GM19372 (cell line): ENCODE measurements around the gene SEMA3A.
"Not testable (repeated sequence)": the region's sequence is repeated elsewhere in the genome, so short reads cannot be mapped to it uniquely, and the experiment has no call there.

Experiments
- ATAC-seq: cut with Tn5 transposase; IDR thresholded peaks from one replicate; pipeline ENCODE4 v1.9.1; 2021; ENCODE audit warnings: mild to moderate bottlenecking, low read depth, moderate library complexity; ENCODE audit not compliant: unreplicated experiment

The SEMA3A gene

DNA sequence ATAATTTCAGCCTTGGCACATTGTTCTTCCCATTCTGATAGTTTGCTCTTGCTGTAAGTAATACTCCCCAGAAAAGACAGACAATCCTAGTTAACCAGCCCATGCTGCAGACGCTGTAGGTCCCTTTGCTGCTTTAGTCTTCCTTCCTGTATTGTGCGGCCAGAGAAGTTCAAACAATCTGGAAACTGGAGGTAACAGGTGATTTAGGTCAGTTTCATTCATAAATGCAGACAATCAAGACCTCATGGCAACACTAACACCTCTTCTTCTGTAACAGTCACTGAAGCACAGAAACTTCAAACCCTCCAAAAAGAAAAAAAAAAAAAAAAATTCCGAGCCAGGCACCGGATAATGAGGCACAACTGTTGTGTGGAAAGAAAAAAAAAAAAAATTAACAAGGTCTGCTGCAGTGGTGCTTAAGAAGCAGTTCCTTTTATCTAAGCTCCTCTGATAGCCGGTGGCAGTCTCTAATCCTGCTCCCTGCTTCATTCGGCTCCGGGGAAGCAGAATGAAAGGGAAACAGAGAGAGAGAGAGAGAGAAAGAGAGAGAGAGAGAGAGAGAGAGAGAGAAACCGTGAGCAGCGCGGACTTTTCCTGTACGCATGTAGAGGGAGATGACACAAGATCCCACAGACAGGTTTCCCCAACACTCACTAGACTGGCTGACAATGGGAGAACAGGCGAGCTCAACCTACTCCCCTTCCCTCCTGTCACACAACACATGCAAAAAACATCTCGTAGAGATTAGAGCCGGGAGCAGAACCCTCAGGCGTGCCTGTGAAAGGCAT, at the start of gene SEMA3A:
TSS of gene SEMA3A (minus strand) at position 306 of the 788 bp plus-strand sequence. CDS start at position 103, 203 bp downstream.
- ATAC-seq = no peak

DNA sequence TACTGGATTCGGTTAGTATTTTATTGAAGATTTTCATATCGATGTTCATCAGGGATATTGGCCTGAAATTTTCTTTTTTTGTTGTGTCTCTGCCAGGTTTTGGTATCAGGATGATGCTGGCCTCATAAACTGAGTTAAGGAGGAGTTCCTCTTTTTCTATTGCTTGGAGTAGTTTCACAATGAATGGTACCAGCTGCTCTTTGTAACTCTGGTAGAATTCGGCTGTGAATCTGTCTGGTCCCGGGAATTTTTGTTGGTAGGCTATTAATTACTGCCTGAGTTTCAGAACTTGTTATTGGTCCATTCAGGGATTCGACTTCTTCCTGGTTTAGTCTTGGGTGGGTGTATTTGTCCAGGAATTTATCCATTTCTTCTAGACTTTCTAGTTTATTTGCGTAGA, 48.4 kb upstream of the SEMA3A start:
- ATAC-seq = not testable (repeated sequence)

DNA sequence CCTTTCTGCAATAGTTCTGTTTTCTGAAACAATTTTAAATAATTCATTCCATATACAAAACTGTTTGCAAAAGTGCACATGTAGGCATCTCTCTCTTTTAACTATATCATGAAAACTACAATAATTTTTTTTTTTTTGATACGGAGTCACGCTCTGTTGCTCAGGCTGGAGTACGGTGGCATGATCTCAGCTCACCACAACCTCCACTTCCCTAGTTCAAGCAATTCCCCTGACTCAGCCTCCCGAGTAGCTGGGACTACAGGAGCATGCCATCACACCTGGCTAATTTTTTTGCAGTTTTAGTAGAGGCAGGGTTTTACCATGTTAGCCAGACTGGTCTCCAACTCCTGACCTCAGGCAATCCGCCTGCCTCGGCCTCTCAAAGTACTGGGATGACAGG, 44.0 kb upstream of the SEMA3A start:
- no peak for ATAC-seq

DNA sequence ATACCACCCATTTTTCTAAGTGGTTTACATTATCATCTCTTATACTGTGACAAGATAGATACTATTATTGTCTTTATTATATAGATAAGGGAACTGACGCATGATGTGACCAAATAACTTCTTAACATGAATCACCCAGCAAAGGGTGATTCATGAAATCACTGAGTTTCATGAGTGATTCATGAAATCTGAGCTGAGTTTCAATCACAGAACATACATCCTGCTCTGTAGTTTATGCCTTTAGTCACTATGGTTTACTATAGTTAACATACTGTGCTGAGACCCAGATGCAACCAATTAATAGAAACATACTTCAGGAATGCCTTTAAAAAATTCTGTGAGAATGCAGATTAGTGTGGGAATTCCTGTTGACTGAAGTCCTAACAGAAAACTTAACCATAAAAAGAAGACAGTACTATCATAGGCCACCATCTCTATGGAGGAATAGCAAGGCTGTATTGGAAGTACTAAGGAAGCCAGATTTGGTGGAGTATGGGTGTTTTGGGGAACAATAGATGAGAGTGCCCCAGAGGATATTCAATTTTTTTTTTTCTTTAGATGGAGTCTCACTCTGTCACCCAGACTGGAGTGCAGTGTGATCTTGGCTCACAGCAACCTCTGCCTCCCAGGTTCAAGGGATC, 43.1 kb upstream of the SEMA3A start:
- no peak for ATAC-seq

DNA sequence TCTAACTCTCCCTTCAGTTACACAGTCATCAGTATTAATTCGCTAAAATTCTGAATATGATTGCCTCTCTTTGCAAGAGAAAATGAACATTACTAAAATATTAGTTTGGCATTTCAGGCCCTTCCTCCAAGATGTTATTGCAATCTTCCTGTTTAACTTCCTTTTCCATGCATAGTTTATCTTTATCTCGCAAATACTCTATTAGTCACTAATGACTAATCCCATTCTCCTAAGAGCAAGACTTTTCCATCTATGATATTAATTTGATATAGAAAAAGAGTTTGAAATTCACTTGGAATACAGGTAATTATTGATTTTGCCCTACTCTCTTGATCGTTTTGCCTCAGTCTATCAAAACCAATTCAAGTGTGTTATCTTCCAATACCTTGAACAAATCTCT, 41.8 kb upstream of the SEMA3A start:
- ATAC-seq = no peak

DNA sequence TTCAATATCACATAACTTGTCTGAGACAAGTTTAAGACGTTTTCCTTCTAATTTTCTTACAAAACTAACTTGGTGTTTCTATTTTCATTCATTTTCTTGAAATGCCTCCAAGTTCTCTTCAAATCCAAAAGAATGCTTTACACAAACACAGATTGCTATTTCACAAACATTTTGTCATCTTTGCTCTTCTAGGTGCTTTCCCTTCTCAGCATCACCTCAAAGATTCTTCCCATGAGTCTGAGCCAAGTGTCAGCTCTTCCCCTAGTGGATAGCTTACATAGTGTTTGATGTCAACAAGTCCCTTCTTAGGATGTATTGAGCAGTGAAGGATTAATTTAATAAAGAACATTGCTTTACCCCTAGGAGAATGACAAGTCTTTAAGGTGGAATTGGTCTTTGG, 38.1 kb upstream of the SEMA3A start:
- no peak for ATAC-seq

DNA sequence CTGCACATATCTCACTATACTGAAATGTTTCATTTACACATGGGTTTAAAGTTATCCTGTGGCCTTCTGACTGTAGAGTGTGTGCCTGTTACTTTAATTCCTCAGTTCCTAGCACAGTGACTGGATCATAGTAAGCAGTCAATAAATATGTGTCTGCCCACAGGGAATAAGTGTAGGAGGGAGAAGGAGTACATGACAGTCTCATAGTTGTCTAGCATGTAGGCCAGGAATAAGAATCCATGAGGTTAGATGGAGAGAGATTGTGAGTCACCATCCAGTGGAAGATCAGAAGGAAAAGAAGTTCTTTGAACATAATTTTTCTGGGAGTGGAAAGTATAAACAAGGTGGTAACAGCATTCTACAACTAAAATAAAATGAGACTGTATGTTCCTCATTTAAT, 36.6 kb upstream of the SEMA3A start:
- ATAC-seq = no peak

DNA sequence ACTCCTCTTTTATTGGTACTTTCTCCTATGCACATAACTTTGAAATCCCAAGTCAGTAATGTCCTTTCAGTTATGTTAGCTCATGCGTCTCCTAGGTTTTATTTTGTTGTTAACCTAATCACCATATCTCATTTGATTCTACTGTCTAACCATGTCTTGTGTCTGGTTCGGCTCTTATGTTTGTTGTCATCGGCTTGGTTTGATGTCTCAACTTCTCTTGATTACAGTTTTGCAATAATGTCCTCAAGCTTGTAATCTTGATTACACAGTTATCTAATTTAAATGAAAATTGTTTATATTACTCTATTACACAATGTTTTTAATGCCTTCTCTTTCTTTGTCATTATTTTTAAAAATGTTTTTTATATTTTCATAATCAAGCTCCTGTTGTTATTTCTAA, 35.9 kb upstream of the SEMA3A start:
- ATAC-seq = no peak

DNA sequence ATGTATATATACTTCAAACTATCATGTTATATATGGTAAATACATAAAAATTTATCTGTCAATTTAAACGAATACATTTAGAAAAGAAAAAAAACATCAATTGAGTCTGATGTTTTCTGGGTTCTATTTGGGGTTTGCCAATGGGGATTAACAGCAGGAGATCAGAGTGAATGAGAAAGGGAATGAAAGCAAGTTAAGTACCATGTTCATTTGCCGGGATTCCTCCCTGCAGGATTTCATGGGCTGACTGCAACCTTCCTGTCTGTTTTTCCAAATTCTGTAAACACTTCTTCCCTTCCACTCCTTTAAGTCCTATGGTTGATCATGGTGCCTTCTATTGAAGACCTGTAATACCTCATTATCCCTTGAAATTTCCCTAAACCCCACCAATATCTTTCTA, 33.9 kb upstream of the SEMA3A start:
- ATAC-seq = no peak

DNA sequence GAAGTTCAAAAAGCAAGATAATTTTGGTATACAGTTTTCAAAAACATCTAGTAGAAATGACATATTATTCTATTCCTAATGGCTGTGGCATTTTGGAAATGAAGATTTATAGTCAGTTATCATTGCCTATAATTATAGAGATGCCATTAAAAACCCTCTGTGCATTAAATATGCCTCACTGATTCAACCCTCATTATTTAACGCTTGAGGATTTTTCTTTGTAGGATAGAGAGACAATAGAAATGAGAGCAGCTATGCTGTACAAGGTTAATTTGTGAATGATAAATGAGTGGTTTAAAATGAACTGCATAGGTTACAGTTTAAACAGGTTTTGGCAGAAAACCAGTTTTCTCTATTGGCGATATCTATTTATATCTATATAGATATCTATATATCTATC, 32.2 kb upstream of the SEMA3A start:
- no peak for ATAC-seq

DNA sequence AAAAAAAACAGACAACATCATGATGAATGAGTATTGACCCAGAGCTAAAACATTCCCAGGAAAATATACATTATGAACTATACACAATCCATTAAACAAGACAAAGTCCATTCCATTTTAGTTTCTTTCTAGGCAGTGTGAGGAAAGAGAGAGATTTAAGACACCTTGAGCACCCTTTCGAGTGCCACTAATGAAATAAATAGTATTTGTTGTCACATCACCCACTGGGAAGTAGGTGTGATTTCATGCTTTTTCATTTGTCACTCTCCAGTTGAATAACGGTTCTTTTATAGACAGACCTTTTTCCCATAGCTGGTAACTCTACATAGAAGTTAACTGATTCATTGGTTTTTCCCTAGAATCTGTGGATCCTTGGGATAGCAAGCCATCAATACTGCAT, 29.9 kb upstream of the SEMA3A start:
- ATAC-seq = no peak

DNA sequence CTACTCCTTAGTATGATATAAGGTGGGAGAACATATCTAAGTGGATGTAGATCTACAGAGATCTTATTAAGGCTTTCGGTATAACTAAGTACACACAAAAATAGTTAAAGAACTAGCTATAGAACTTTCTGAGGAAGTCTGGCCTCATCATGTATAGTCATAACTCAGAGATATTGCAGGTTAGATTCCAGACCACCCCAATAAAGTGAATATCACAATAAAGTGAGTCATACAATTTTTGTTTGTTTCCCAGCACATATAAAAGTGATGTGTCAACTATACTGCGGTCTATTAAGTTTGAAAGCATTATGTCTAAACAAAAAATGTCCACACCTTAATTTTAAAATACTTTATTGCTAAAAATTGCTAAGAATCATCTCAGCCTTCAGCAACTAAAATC, 24.7 kb upstream of the SEMA3A start:
- no peak for ATAC-seq

DNA sequence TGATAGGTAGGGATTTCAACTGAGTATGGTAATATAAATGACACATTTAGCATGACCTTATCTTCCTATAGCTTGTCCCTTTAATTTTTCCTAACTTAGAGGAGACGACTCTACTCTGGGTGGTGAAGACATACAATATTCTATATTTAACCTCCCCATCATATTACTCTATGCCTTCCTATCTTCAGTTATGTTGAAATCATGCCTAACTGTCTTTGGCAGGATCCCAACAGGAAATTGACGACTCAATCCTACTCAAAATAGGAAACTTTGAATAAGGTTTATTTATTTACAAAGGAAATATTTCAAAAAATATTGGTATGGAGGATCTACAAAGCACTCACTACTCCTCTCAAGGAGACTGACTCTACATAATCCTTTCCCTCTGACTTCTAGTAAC, 24.1 kb upstream of the SEMA3A start:
- ATAC-seq = no peak

DNA sequence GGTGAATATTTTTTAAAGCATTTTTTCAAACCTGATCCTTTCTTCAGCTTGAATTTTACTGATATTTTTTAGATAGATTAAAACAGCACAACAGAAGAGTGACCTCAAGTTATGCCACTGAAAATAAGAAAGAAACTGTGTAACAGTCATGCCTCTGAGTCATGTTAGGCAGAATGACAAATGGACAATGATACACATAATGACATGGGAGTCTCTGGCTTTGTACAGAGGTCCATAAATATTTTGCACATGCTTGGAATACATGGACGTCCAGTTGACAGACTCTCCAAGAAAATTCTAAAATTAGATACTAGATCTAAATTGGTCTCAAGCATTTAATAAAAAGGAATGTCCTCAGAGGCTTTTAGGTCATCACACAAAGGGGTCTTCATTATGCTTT, 21.9 kb upstream of the SEMA3A start:
- ATAC-seq = no peak

DNA sequence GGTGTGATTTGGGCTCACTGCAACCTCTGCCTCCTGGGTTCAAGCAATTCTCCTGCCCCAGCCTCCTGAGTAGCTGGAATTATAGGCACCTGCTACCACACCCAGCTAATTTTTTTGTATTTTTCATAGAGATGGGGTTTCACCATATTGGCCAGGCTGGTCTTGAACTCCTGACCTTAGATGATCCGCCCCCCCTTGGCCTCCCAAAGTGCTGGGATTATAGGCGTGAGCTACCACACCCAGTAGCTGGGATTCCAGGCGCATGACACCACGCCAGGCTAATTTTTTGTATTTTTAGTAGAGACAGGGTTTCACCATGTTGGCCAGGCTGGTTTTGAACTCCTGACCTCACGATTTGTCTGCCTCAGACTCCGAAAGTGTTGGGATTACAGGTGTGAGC, 20.2 kb upstream of the SEMA3A start:
- not testable (repeated sequence) for ATAC-seq

DNA sequence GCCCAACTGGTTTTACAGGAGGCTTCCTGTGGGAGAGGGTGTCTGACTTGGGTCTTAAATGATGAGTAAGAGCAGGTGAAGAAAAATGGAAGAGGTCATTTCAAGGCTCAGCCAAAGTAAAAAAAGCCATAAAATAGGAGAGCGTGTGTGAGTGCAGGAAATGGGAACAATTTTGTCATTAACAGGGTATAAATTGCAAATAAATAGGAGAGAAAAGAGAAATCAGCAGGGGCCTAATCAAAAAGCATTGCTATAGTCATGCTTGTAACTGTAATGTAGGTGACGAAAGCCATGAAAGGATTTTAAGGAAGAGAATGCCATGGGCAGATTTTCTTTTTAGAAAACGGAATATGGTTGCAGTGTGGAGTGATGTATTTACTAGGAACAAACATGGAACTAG, 15.7 kb upstream of the SEMA3A start:
- ATAC-seq = no peak

DNA sequence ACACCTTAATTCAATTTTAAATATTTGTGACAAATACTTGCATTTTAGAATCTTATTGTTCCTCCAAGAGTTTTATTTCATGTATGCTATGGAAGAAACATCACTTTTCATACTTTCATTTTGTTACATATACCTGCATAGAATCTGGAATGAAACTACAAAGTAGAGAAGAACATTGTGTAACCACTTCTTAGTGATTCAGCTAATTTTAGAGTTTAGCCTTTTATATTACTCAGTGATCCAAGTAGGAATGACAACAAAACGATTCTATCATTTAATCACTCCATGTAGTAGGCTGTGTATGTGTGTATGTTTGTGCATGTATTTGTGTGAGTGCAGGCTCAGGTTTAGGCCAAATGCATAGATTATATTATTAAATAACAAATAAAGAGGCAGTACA, 14.4 kb upstream of the SEMA3A start:
- ATAC-seq = no peak

DNA sequence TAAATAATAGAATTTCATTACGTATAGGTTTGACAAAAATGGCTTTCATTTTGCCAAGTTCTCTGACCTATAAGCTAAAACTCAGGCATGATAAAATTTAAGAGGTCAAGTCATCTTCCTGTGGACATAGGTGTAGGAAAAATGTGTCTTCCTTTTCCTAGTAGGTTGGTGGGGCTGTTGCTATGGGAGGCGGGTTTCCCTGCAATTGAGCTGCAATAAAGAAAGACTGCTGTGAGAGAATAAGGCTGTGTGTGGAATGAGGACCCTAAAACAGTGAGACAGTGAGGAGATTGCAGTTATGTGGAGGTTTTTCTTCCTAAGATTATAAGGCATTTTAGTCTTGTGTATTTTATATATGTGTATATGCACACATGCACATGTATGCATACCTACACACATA, 13.0 kb upstream of the SEMA3A start:
- no peak for ATAC-seq

DNA sequence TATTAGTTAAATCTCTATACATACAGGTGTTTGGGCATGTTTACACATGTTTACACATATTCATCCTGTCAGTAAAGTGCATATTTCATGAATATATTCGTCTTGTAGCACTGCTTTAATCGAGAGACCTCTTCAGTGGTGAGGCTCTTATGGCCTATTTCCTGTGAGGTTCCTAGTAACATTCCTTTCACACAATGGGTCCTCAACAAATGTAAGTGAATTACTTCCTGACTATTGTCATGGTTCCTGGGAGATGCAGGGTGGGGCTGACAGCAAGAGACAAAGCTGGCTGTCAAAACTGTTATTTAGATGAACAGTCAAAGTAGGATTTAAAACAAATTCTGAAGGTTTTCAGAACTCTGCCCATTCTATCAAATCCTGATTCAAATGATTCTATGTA, 12.4 kb upstream of the SEMA3A start:
- ATAC-seq = no peak

DNA sequence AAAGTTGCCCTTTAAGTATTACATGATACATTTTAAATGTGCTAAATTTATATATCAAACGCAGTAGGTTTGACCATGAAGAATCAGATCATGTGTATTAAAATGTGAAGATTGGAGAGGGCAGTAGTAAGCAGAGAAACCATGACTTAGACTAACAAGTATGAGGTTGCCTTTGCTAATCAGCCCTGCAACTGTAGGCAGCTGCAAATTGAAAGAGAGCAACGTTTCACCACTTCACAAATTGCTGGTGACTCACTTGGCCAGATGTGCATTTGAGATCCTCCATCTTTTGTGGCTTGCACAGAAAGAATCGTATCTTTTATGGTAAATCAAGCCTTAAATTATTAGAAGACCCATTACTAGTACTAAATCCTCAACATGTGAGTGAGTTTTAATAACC, 10.1 kb upstream of the SEMA3A start:
- ATAC-seq = no peak

DNA sequence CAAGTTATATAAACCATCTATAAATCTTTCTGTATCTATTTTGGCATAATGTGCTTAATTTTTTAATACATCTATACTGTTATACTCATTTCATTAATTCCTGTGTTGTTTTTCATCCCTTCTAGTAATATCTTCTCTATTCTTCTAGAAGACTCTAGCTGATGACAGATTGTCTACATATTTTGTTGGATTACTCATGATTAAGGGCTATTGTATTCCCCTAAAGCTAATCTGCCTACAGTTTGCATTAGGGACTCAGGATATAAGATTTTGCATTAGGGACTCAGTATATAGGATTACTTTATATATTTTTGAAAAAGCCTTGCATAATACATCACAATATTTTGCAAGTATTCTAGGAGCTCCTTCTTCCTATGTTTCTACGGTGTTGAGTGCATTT, 8.3 kb upstream of the SEMA3A start:
- ATAC-seq = no peak

DNA sequence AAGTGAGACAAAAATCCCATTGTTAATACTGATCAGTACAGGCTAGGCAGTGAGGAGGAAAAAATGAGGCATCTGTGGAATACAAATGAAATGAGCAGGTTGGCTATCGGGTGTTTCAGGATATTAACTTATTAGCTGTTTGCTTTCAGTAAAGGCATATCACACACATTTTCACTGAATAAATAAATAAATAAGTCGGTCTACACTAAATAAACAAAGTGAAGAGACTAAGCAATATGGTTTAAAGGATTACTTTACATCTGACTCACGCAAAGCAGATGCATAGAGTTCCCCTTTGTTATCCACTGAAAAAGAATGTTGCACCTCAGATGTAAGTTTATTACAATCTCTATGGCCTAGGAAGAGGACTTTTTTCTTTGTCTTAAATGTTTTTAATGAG, 6.3 kb upstream of the SEMA3A start:
- no peak for ATAC-seq
